Stimulated activated CD4-positive, alpha-beta T cell treated with anti-CD3 and anti-CD28 coated beads, Interleukin-1b, Interleukin-23, amount 100 ng/mL, for 1 hour (primary cell): Measurements from ENCODE around the gene ARL8B.
A peak's percentile ranks its signal among the peaks of the same experiment; 100 is the strongest.
"Not testable (repeated sequence)": the region's sequence is repeated elsewhere in the genome, so short reads cannot be mapped to it uniquely, and the experiment has no call there.

Experiments
- DNase-seq, 2 donors: peaks; one replicate each; pipeline ENCODE4 v3.0.0-alpha.2; 2020; ENCODE audit warnings: low read depth in 2 of 2

The ARL8B gene

GRCh38 chr3:5144316-5144994, 22.4 kb downstream of the ARL8B start:
- no peak for DNase-seq

DNA sequence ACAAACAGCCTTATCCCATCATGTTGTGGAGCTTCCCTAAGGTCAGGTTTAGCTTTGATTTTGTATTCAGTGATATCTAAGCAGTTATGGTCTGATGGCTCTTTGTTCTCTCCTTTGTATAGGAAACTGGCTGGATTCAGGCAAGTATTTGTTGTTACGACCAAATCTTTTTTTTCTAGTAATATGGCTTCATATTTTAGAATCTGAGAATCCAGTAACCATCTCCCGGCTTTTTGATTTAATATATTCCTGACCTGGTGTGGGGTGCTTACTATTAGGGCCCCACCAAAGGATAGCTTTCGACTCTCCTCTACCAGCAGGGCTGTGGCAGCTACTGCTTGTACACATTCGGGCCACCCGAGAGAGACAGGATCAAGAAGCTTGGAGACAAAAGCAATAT, 23.0 kb downstream of the ARL8B start:
- no peak for DNase-seq

DNA sequence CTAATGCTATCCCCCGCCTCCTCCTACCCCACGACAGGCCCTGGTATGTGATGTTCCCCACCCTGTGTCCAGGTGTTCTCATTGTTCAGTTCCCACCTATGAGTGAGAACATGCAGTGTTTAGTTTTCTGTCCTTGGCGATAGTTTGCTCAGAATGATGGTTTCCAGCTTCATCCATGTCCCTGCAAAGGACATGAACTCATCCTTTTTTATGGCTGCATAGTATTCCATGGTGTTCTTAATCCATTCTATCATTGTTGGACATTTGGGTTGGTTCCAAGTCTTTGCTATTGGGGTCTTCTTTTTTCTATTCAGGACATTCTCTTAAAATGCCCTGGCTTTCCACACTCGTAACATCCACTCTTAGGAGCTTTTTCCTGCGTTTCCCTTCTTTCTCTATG, 25.1 kb downstream of the ARL8B start:
- not testable (repeated sequence) for DNase-seq

DNA sequence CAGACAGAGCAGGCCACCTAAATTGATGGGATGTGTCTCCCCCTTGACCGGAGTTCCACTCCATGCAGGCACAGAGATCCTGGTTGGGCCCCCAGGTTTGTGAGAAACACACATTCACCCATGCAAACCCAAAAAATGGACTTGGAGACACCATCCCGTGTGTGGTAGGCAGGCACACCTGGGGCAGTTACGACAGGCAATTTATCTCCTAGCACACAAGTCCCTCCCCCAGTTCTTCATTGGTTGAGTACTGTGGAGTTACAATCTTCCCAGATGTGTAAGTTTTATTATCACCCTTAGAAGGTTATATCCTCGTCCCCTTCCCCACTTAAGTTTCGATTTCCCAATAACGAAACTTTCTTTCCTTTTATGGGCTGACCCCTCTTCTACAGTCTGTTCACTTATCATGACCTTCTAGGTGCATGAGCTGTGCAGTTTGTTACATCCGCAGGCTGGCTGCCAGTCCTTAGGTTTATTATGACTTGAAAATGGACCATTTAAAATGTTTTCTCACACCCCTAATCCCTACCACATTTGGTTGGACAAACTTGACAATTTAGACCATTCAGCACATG, 27.3 kb downstream of the ARL8B start:
- DNase-seq: no peak

- no peak for DNase-seq
Measured at GRCh38 chr3:5151586-5151985, 29.5 kb downstream of the ARL8B start.

DNA sequence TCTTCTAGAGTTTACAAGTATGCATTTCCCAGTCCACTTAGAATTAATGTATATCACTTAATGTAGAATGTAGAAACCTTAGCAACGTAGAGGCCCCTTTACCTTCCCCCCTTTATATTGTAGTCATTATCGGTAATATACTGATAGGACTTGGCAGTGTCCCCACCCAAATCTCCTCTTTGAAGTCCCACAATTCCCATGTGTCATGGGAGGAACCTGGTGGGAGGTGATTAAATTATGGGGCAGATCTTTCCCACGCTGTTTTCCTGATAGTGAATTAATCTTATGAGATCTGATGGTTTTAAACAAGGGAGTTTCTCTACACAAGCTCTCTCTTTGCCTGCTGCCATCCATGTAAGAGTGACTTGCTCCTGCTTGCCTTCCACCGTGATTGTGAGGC, 31.0 kb downstream of the ARL8B start:
- no peak for DNase-seq

DNA sequence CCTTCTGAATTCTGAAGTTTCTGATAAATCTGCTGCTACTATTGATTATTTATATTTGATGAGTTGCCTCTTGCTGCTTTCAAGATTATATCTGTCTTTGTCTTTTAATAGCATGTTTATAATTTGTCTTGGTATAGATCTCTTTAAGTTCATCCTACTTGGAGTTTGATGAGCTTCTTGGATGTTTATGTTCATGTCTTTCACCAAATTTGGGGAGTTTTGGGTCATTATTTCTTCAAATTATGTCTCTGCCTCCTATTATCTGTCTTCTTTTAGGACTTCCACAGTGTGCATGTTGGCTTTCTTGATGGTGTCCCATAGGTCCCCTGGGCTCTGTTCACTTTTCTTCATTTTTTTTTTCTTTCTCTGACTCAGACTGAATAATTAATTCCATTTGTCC, 33.1 kb downstream of the ARL8B start:
- DNase-seq: no peak

- no peak for DNase-seq
Measured at GRCh38 chr3:5160321-5160720, 38.2 kb downstream of the ARL8B start.

DNA sequence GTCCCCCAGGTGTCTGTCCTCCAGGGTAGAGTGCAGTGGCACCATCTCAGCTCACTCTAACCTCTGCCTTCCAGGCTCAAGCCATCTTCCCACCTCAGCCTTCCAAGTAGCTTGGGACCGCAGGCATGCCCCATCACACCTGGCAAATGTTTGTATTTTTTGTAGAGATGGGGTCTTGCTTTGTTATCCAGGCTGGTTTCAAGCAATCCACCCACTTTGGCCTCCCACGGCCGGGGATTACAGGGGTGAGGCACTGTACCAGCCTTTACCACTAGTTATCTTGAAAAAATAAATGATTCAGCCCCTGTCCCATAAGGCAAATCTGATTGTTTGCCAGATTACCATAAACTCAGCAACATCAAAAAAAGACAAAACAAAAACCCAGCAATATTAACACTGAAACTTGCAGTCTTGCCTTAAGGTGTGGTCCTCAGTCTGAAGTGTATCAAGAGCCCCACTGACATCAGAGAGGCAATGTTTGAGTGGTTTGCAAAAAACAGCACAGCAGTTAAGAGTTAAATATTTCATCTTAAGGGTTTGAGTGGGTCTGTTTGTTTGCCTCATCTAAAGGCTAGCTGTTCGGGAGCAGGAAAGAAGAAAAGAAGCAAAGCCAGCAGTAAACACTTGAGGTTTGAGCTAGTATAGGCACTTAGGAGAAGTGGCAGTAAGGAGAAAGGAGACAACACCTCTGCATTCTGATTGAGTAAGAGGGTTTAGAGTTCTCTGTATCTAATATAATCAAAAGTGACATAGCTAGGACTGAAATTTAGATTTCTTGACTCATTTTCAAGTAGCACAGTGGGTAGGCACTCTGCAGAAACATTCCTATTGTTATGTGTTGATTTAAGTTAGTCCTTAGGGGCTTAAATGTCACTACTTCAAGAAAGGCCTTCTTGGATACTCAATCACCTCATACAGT, 39.1 kb downstream of the ARL8B start:
- DNase-seq: peak in 1 of 2 donors; percentile 3

DNA sequence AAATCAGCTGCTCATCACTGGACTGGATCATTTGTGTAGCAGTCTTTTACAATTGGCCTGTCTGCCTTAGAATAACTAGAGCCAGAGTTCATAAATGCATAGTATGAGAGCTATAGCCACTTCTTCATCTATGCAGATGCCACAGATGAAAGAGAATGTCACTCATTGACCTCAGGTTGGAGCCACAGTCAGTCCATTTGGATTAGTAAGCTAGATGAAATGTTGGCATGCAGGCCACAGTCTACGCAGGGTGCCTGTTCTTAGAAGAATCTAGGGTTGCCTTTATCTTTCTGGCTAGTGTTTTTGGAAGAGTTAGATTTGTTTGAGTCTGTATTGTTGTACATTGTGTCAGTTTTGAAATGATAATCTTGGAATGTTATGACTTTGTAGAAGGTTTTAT, 40.0 kb downstream of the ARL8B start:
- DNase-seq: no peak

GRCh38 chr3:5165698-5166097, 43.6 kb downstream of the ARL8B start:
- no peak for DNase-seq

DNA sequence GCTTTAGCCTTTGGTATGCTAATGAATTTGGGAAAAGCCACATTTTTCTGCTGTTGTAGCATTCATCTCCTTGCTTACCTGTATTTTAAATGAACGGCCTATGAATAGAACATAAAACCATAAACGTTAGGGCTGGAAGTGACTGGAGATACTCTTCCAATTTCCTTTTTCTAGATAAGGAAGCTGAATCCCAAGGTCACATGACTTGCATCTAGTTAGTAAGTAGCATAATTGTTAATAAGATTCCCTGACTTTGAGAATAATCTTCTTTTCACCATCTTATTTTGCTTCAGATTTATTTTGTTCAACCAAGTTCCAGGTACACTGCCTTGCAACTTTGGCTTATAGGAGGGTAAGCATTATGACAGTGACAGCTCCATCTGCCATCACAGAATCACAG, 44.8 kb downstream of the ARL8B start:
- no peak for DNase-seq

DNA sequence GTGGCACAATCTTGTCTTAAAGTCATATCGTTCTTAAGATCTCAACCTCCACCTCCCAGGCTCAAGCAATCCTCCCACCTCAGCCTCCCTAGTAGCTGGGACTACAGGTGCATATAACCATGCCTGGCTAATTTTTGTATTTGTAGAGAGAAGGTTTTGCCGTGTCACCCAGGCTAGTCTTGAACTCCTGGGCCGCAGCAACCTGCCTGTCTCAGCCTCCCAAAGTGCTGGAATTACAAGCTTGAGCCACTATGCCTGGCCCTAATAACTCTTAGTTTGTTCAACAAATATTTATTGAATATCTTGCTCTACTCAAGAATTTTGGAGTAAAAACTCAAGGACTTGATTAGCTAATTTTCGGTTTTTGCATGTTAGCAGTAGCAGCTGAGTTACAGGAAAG, 46.0 kb downstream of the ARL8B start:
- DNase-seq: no peak

- no peak for DNase-seq
Measured at GRCh38 chr3:5169807-5170206, 47.7 kb downstream of the ARL8B start.

DNA sequence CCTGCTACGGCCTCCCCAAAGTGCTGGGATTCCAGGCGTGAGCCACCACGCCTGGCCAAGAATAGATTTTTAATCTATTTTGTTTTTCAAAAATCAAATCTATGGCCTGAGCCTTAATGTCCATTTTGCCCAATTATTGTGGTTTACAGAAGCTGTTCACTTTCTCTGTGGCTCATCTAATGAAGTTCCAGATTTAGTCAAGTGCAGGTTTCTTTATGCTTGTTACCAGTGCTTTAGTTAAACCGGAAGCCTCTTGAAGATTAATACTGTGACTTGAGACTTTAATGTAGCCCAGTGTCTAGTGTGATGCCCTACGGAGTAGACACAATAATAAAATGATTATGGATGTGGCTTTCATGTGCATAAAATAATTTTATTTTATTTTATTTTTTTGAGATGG, 48.9 kb downstream of the ARL8B start:
- no peak for DNase-seq

- no peak for DNase-seq
Measured at GRCh38 chr3:5172018-5172417, 49.9 kb downstream of the ARL8B start.

GRCh38 chr3:5179036-5179435, 56.9 kb downstream of the ARL8B start:
- DNase-seq: not testable (repeated sequence)

DNA sequence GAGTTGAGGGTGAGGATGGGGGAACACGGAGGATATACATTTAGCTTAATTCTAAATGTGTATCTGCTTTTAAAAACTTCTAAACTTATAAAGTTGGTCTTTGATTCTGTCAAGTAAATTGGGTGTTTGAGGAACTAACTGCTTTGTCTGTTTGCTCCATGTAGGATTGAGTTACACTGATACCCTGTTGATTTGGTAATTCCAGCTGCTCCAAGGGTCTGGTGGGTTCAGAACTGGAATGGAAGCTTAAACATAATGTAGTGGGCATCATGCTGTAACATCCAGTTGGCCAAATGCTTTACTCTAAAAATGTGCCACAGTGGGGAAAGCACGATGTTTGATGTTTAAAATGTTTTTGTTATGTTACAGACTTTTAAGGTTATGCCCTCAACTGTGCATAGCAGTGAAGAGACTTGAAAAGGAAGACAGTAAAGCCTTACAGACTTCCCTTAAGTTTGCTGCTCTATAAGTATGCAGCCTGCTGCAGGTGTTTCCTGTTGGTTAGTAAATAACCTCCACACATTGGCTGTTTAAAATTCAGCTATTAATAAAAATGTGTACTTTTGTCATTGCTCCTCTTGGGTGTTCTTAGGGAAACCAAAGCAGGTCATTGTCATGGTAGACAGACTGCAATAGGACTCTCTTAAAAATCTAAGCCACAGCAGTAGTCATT, 59.5 kb downstream of the ARL8B start:
- DNase-seq: no peak

GRCh38 chr3:5183714-5184113, 61.6 kb downstream of the ARL8B start:
- DNase-seq: not testable (repeated sequence)

GRCh38 chr3:5184499-5184898, 62.4 kb downstream of the ARL8B start:
- DNase-seq: no peak

GRCh38 chr3:5185093-5185673, 63.1 kb downstream of the ARL8B start:
- DNase-seq: no peak
